HUES48 (cell line): ENCODE measurements around the gene SDR42E2.
"Not testable (repeated sequence)": the region's sequence is repeated elsewhere in the genome, so short reads cannot be mapped to it uniquely, and the experiment has no call there.

Experiments used
- H3K27ac ChIP-seq: one replicate; pipeline ENCODE4 v1.7.0; 2013; ENCODE audit warnings: low read depth, low read length, inconsistent platforms
- H3K27me3 ChIP-seq: 2 replicates; pipeline ENCODE4 v1.6.1; 2013; ENCODE audit warnings: mild to moderate bottlenecking, low read length; ENCODE audit not compliant: control insufficient read depth, insufficient read depth
- H3K36me3 ChIP-seq: 2 replicates; pipeline ENCODE4 v1.6.1; 2013; ENCODE audit warnings: low read length; ENCODE audit not compliant: control insufficient read depth, insufficient read depth
- H3K4me1 ChIP-seq: 2 replicates; pipeline ENCODE4 v1.6.1; 2013; ENCODE audit warnings: mild to moderate bottlenecking, low read length; ENCODE audit not compliant: control insufficient read depth, insufficient read depth
- H3K4me3 ChIP-seq: 2 replicates; pipeline ENCODE4 v1.5.1; 2013; ENCODE audit warnings: mild to moderate bottlenecking, low read depth, low read length
- H3K9ac ChIP-seq: 2 replicates; pipeline ENCODE4 v1.6.1; 2013; ENCODE audit warnings: mild to moderate bottlenecking, low read depth, low read length, moderate library complexity
- H3K9me3 ChIP-seq: 2 replicates; pipeline ENCODE4 v1.6.1; 2013; ENCODE audit warnings: low read length; ENCODE audit not compliant: control insufficient read depth, insufficient read depth

SDR42E2 gene

DNA sequence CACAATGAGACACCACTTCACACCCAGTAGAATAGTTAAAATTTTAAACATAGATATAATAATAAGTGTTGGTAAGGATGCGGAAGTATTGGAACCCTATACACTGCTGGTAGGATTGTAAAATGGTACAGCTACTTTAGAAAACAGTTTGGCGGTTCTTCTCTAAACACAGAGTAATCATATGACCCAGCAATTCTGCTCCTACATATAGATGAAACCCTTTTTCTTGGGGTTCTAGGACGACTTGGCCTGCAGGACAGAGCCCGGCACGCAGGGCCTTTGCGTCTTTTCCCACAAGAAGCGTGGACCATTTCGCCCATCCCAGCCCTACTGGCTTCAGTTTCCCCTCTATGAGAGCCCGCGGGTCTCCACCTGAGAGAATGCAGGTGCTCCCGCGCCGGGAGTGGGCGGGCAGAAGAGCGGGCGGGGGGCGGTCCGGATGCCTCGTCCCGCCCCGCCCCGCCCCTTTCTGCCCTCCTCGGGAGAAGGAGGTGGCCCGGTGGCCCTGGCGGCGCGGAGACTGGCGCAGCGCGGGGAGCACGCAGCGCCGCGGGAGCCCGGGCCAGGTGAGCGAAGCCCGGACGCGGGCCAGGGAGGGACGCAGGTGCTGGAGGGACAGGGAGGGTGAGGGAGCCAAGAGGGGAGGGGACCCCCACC lies at the start of gene SDR42E2:
TSS of gene SDR42E2 (plus strand) at position 508 of the 657 bp plus-strand sequence. CDS start 3,077 bp downstream, outside the sequence.
- H3K36me3 ChIP-seq = no peaks in the 10 kb centered on the region
- H3K4me3 ChIP-seq = peak within 1 kb of the TSS; percentile 66
- H3K27ac ChIP-seq = no peak within 1 kb of the TSS
- no peaks in the 10 kb centered on the region for H3K9me3 ChIP-seq
- no peak within 1 kb of the TSS for H3K9ac ChIP-seq
- peaks cover 36% of the 10 kb centered on the region for H3K27me3 ChIP-seq
- no peaks in the 10 kb centered on the region for H3K4me1 ChIP-seq

DNA sequence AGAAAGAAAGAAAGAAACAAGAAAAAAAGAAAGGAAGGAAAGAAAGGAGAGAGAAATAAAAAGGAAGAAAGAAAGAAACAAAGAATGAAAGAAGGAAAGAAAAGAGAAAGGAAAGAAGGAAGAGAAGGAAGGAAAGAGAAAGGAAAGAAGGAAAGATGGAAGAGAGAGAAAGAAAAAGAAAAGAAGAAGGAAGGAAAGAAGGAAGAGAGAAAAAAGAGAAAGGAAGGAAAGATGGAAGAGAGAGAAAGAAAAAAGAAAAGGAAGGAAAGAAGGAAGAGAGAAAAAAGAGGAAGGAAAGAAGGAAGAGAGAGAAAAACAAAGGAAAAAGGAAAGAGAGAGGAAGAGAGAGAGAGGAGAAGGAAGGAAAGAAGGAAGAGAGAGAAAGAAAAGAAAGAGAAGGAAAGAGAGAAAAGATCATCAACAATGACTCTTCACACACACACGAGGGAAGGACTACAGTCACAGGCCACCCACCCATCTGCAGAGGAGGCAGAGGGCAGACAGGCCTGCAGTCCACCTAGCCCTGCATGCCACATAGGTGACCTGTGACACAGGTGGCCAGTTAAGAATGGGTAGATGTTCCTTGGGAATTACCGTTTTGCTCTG lies 46.1 kb upstream of the SDR42E2 start:
- H3K4me3 ChIP-seq = no peak overlapping the region
- H3K9me3 ChIP-seq = no peaks in the 10 kb centered on the region
- no peaks in the 10 kb centered on the region for H3K27me3 ChIP-seq
- no peaks in the 10 kb centered on the region for H3K36me3 ChIP-seq
- H3K4me1 ChIP-seq = no peaks in the 10 kb centered on the region
- no peak overlapping the region for H3K27ac ChIP-seq
- H3K9ac ChIP-seq = no peak overlapping the region

DNA sequence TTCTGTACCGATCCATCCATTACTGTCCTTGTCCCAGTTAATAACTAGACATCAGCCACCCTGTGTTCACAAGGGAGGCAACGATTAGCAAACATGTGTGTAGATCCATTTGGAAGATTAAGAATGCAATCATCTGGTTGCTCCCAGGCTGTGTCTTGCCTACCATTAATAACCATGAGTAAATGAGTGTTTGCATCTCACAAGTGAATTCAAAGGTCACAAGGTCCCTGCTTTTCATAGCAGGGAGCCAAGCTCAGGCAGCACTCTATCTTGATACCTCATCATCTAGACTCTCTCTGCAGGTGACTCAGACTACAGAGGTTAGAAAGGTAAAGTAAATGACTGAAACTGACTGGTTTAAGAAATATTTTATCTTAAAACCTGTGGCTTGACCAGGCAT lies 44.7 kb upstream of the SDR42E2 start:
- Histone ChIP-seq H3K27ac (no peak overlapping the region), H3K27me3 (no peaks in the 10 kb centered on the region), H3K4me3 (no peak overlapping the region), H3K4me1 (no peaks in the 10 kb centered on the region), H3K36me3 (no peaks in the 10 kb centered on the region), H3K9me3 (no peaks in the 10 kb centered on the region), H3K9ac (no peak overlapping the region)

DNA sequence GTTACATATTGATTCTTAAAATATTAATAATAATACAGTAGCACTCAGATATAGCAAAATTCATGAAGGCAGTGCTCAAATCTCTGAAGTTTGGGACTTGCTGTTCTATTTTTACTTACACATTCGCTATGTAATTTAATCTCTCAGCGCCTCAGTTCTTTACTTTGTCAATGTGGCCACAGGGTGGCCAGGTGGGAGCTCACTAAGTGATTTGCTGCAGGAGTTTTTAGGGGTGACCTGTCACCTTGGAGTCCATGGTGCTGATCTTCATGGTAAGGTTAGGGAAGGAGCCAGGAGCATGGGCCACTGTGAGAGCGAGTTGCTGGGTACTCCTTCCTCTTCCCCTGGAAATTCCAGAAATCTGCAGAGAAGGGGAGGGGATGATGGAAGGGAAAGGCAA lies 41.9 kb upstream of the SDR42E2 start:
- H3K9ac ChIP-seq = no peak overlapping the region
- H3K9me3 ChIP-seq = no peaks in the 10 kb centered on the region
- H3K27me3 ChIP-seq = no peaks in the 10 kb centered on the region
- H3K27ac ChIP-seq = no peak overlapping the region
- H3K4me1 ChIP-seq = no peaks in the 10 kb centered on the region
- no peaks in the 10 kb centered on the region for H3K36me3 ChIP-seq
- H3K4me3 ChIP-seq = no peak overlapping the region

DNA sequence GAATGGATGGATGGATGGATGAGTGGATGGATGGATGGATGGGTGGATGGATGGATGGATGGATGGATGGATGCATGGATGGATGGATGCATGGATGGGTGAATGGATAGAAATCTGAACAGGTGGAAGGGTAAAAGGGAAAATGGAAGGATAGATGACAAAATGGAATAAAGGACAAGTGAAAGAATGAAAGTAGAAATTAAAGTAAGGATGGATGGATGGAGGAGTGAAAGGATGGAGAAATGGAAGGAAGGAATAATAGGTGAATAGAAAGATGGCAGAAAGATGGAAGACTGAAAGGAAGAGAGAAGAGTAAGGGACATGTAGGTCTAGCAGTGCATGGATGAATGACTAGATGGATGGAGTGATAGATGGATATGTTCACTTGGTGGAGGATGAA lies 40.1 kb upstream of the SDR42E2 start:
- H3K9me3 ChIP-seq = no peaks in the 10 kb centered on the region
- no peaks in the 10 kb centered on the region for H3K36me3 ChIP-seq
- no peak overlapping the region for H3K4me3 ChIP-seq
- H3K4me1 ChIP-seq = no peaks in the 10 kb centered on the region
- H3K9ac ChIP-seq = no peak overlapping the region
- no peak overlapping the region for H3K27ac ChIP-seq
- no peaks in the 10 kb centered on the region for H3K27me3 ChIP-seq

DNA sequence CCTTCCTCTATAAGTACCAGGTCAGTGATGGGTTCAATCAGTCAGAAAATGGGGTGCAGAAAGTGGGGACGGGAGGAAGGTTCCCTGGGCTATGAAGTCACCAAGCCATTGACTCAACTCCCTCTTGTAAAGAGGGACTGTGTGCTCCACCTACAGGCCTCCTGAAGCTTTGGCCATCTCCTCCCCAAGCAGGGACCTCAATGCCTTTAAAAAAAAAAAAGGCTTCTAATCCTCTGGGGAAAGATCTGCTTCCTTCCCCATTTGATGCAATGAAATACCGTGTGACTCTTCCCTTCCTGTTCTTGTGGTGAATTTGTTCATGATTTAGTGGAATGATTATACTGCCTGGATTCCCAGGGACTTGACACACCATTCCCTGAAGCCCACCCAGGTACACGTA lies 39.2 kb upstream of the SDR42E2 start:
- no peak overlapping the region for H3K9ac ChIP-seq
- no peaks in the 10 kb centered on the region for H3K27me3 ChIP-seq
- no peak overlapping the region for H3K4me3 ChIP-seq
- H3K9me3 ChIP-seq = no peaks in the 10 kb centered on the region
- no peaks in the 10 kb centered on the region for H3K36me3 ChIP-seq
- H3K4me1 ChIP-seq = no peaks in the 10 kb centered on the region
- no peak overlapping the region for H3K27ac ChIP-seq

DNA sequence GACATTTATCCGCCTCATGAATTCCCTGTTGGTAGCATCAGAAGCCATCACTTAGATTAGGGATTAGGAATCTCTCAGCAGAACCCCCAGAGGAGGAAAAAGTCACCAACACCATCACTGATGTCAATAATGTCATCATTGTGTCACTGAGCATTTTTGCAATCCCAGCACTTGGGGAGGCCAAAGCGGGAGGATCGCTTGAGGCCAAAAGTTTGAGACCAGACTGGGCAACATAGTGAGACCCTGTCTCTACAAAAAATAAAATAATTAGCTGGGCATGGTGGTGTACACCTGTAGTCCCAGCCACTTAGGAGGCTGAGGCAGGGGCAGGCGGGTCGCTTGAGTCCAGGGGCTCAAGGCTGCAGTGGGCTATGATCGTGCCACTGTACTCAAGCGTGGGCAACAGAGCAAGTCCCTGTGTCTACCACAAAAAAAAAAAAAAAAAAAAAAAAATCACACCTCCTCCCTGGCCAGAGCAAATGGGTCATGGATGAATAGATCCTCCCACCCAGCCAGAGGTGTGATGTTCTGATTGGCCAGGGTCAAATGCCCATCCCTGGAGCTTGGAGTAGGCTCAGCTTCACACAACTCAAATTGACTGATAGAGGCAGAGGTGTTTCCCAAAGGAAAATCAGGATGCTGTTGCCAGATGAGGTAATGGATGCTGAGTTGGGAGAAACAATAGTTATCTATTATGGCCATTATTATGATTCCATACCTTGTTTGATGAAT lies 38.4 kb upstream of the SDR42E2 start:
- H3K9ac ChIP-seq = no peak overlapping the region
- H3K27me3 ChIP-seq = no peaks in the 10 kb centered on the region
- no peaks in the 10 kb centered on the region for H3K9me3 ChIP-seq
- H3K4me3 ChIP-seq = no peak overlapping the region
- H3K36me3 ChIP-seq = no peaks in the 10 kb centered on the region
- H3K4me1 ChIP-seq = no peaks in the 10 kb centered on the region
- no peak overlapping the region for H3K27ac ChIP-seq

DNA sequence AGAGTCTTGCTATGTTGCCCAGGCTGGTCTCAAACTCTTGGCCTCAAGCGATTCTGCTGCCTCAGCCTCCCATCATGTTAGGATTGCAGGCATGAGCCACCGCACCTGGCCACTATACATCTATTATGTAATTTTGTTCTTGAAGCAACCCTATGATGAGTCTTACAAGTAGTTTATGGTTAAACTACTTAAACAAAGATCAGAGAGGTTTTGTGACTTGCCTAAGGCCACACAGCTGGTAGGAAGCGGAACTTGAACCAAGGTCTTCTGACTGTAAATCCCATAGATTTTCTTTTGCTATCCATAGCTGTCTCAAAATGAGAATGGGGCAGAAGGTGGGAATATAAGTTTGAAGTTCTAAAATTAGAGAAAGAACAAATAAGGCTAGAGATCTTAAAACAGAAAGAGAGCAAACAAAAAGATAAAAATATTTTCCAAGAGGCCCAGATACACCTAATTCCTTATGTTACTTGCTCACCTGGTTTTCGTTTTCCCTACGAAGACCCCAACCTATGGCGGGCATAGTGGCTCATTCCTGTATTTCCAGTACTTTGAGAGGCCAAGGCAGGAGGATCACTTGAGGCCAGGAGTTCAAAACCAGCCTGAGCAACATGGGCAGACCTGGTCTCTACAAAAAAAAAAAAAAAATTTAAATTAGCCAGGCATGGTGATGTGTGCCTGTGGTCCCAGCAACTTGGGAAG lies 37.6 kb upstream of the SDR42E2 start:
- no peaks in the 10 kb centered on the region for H3K27me3 ChIP-seq
- H3K9me3 ChIP-seq = no peaks in the 10 kb centered on the region
- no peak overlapping the region for H3K27ac ChIP-seq
- H3K9ac ChIP-seq = no peak overlapping the region
- no peaks in the 10 kb centered on the region for H3K4me1 ChIP-seq
- no peaks in the 10 kb centered on the region for H3K36me3 ChIP-seq
- H3K4me3 ChIP-seq = no peak overlapping the region

DNA sequence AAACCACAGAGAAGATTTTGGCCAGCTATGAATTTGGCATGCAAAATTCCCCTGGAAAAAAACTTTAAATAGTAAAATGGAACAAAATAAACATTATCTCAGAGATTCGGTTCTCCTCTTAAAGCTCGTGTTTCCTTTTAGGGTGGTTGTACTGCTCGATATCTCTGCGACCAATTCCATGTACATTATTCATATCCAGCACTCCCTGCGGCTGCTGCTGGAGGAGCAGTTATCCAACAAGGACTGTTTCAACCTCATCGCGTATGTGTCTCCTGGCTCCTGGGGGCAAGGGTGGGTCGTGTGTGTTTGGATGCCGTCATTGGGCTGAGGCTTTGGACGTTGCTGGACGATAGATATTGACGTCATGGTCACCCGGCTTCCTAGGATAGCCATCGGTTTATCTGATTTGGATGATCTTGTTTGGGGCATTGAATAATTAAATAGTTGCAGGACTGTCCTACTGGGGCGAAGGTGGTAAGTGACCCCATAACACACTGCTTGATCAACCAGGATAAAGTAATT lies 36.2 kb upstream of the SDR42E2 start:
- Histone ChIP-seq H3K4me1 (no peaks in the 10 kb centered on the region), H3K9ac (no peak overlapping the region), H3K4me3 (no peak overlapping the region), H3K27ac (no peak overlapping the region), H3K9me3 (no peaks in the 10 kb centered on the region), H3K27me3 (no peaks in the 10 kb centered on the region), H3K36me3 (no peaks in the 10 kb centered on the region)

DNA sequence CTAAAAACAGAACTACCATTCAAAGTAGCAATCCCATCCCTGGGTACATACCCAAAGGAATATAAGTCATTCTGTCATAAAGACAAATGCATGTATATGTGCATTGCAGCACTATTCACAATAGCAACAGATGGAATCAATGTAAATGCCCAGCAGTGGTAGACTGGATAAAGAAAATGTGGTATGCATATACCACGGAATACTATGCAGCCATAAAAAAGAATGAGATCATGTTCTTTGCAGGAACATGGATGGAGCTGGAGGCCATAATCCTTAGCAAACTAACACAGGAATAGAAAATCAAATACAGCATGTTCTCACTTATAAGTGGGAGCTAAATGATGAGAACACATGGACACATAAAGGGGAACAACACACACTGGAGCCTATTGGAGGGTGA lies 33.8 kb upstream of the SDR42E2 start:
- not testable (repeated sequence) for H3K9me3 ChIP-seq, H3K9ac ChIP-seq, H3K4me3 ChIP-seq, H3K36me3 ChIP-seq, H3K4me1 ChIP-seq, H3K27ac ChIP-seq, H3K27me3 ChIP-seq

DNA sequence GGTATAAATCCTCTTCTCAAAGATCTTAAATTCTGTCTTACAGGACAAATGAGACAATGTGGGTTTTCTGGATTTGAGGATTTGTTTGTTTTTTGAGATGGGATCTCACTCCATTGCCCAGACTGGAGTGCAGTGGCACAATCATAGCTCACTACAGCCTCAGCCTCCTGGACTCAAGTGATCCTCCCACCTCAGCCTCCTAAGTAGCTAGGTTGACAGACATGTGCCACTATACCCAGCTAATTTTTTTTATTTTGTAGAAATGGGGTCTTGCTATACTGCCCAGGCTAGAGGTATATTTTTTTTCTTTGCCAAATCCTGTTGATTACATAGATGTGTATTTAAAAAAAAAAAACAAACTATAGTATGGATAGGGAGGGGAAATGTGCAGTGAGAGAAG lies 31.8 kb upstream of the SDR42E2 start:
- no peaks in the 10 kb centered on the region for H3K36me3 ChIP-seq
- H3K9ac ChIP-seq = no peak overlapping the region
- H3K27ac ChIP-seq = no peak overlapping the region

More for the DNA sequence above, 31.8 kb upstream of the SDR42E2 start:
- Histone ChIP-seq H3K27me3 (no peaks in the 10 kb centered on the region), H3K4me1 (no peaks in the 10 kb centered on the region), H3K4me3 (no peak overlapping the region), H3K9me3 (no peaks in the 10 kb centered on the region)
